Dedifferentiated amniotic fluid mesenchymal stem cell (primary cell): ENCODE results near the gene BBLN.

Experiments used
- DNase-seq: peaks from one replicate; pipeline ENCODE4 v3.0.0-alpha.2; 2016; ENCODE audit errors: extremely low spot score

The BBLN gene

GRCh38 chr9:128191406-128192046, 31.5 kb downstream of the BBLN start, which contains the start of gene CIZ1:
CIZ1 (minus strand) TSS chr9:128191572; CDS start chr9:128190857, 715 bp downstream.
- peak; percentile 68 for DNase-seq

DNA sequence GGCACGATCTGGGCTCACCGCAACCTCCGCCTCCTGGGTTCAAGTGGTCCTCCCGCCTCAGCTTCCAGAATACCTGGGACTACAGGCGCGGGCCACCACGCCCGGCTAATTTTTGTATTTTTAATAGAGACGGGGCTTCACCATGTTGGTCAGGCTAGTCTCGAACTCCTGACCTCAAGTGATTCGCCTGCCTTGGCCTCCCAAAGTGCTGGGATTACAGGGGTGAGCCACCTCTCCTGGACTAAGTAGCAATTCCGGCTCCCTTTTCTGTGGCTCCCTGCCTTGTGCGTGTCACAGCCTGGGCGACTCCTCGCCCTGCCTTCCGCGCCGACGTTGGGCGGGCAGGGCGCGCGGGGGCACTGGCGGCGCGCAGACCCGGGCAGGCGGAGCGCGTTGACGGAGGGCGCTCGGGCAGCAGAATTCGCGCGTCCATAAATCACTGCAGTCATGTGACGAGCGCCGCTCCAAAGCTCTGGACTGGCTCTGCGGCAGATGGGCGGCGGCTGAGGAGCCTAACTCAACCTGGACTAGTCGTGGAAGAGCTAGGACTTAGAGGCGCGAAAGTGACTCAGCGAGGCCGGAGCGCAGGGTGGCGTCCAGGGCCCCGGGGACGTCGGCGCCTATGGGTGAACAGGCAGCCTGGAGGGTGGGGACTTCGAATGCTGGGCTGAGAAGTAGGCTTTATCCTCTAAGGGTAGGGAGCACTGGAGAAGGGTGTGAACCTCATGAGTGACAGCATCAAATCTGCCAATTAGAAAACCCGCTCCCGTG, 32.7 kb downstream of the BBLN start:
- no peak for DNase-seq

DNA sequence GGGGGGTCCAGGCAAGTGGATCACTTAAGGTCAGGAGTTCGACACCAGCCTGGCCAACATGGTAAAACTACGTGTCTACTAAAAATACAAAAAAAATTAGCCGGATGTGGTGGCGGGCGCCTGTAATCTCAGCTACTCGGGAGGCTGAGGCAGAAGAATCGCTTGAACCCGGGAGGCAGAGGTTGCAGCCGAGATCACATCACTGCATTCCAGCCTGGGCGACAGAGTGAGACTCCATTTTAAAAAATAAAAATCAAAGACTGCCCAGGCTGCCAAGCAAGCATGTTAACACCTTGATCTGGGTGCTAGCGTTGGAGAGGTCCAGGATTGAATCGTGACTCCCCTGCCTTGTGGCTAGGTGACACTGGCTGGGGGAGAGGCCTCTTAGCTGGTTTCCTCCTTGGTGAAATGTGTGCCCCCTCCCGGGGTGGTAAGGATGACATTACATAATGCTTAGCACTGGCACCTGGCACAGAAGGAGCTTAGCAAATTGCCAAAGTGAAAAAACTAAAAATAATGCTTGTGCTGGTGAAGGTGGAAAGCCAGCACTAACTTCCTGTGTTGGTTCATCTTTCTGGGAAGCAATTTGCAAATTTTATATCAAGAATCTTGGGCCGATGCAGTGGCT, 33.5 kb downstream of the BBLN start:
- DNase-seq, result no peak

- DNase-seq, result no peak
These were observed 41.6 kb downstream of the BBLN start for GRCh38 chr9:128201441-128202369.

GRCh38 chr9:128202648-128203023, 42.6 kb downstream of the BBLN start:
- no peak for DNase-seq

DNA sequence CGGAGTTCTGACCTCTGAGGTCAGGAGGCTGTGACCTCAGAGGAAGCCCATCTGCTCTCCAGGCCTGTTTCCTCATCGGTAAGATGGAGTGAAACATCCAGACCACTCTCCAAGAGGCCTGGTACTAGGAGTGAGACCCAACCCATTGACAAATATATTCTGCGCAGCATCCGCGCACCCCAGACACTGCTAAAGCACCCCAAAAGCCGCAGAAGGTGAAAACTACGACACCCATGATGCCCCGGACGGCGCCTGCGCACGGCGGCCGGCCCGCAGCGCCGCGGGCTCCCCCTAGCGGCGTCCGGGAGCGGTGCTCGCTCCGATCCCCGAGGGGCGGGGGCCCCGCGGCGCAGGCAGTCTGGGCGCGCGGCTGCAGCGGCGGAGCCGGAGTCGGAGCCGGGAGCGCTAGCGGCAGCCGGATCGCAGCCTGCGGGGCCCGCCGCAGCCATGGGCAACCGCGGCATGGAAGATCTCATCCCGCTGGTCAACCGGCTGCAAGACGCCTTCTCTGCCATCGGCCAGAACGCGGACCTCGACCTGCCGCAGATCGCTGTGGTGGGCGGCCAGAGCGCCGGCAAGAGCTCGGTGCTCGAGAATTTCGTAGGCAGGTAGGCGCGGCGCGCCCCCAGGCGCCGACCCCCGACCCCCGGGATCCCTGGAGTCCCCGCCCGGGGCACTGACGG, 43.1 kb downstream of the BBLN start, which contains the start of gene DNM1:
TSS of gene DNM1 (plus strand) at position 356 of the 683 bp plus-strand sequence. CDS start at position 448, 92 bp downstream.
- DNase-seq, result peak; percentile 17

- no peak for DNase-seq
These were observed 43.9 kb downstream of the BBLN start for GRCh38 chr9:128203707-128204551.

DNA sequence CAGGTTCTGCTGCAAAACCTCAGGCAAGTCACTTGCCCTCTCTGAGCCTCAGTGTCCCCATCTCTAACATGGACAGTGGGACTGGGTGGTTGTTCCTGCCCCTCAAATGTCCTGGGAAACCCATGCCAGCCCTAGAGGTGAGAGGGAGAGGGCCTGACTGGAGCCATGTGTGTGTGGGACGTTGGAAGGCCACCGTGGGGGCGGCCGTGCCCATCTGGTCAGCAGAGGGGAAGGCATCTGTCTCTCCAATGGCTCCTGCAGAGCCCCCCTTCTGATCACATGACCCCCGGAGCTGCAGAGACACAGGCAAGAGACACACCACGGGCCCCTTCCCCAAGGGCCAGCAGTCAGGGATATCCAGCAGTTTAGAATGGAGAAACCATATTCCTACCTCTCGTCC, 44.8 kb downstream of the BBLN start:
- DNase-seq, result no peak

DNA sequence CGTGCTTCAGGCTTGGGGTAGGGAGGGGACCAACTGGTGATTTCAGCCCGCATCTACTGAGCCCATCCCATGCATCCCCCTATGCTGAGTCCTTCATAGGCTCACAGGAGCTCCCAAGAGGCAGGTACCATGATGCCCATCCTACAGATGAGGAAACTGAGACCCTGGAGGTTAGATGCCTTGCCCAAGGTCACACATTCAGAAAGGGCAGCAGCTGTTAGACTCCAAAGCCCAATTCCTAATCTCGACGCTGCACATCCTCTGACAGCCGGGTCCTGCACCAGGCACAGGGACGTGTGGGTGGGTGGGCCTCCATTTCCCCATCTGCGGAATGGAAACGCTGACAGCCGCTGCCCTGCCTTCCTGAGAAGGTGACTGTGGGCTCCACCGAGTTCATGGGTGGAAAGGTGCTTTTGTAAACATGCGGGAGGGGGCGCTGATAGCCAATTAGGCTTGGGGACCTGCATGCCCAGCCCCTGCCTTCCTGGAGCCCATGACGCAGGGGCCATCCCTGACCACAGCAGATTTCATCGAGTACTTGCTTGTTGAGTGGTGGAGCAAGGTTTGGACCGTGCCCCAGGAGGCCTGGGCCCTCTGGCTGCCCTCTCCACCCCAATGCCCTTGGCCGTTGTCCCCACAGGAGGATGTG, 45.4 kb downstream of the BBLN start:
- no peak for DNase-seq

DNA sequence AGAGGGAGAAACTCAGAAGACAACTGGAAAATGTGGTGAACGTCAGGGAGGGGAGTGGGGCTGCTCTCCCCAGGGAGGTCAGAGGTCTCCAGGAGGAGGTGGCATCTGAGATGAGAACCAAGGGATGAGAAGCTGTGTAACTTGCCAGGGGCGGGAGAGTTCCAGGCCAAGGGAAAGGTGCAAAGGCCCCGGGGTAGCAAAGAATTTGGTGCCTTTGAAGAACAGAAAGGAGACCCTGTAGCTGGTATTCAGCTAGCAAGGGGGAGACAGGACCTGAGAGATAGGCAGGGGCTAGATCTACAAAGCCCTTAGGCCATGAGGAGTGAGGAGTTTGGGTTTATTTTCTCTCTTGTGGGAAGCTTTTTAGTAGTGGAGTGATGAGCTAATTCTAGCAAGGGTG, 46.4 kb downstream of the BBLN start:
- no peak for DNase-seq

DNA sequence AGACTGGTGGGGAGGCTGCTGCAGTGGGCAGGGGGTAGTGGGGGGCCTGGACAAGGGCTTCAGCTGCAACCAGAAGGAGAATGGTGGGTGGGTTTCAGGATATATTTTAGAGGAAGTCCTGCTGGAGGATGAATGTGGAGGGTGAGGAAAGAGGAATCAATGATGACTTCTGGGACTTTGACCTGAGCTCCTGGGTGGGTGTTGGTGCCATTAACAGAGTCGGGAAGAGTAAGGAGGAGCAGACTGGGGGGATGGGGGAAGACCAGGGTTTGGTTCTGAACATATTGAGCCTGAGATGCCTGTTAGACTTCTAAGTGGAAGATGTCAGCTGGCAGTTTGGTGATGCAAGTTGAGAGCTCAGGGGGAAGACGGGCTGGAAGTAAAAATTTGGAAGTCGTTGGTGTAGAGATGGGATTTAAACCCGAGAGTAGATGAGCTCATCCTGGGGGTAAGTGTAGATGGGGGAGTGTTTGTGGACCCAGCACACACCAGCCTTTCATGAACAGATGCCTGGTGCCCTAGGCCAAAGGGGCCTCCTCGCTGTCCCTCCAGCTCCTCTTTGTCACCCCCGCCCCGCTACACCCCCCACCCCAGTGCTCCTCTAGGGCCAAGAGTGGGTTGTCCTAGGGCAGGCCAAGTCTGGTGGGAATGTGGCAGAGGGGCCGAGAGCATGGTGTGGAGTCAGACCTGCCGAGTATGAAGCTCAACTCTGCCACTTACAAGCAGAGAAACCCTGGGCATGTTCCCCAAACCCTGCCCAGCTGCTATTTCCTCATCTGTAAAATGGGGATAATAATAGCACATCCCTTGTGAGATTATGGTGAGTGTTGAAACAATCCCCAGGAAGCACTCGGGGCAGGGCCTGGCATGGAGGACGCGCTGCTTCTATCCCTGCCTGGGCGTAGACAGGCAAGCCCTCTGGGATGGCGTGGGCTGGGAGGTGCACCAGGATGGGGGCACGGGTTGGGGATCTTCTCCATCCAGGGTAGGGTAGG, 47.1 kb downstream of the BBLN start:
- DNase-seq, result no peak

GRCh38 chr9:128208386-128208785, 48.3 kb downstream of the BBLN start:
- no peak for DNase-seq

DNA sequence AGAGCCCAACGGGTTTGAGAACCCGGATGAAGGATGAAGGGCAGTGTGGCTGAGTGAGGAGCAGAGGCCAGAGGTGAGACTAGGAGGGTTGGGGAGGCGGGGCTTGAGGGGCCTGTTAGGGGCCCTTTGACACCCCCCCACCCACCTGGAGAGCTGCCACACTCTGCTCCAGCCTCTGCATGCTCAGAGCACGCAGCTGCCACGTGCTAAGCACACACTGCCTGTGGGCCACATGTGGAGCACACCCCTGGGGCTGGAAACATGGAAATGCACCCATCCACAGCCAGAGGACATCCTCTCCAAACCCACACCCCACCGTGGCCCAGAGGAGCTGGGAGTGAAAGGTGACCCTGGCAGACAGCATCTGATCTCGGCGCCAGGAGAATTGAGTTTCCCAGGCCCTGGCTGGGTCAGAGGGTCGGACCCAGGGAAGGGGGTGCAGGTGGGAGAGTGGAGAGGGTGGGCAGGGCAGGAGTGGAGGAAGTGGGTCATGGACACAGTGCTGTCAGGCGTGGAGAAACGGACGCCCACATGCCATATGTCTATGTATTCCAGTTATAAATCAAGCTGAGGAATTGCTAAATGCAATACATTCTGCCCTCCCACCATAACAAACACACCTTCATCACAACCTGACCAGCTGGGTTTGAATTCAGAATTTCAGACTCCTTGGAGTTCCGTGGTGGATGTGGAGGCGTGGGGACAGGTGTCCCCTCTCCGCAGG, 49.0 kb downstream of the BBLN start:
- no peak for DNase-seq

DNA sequence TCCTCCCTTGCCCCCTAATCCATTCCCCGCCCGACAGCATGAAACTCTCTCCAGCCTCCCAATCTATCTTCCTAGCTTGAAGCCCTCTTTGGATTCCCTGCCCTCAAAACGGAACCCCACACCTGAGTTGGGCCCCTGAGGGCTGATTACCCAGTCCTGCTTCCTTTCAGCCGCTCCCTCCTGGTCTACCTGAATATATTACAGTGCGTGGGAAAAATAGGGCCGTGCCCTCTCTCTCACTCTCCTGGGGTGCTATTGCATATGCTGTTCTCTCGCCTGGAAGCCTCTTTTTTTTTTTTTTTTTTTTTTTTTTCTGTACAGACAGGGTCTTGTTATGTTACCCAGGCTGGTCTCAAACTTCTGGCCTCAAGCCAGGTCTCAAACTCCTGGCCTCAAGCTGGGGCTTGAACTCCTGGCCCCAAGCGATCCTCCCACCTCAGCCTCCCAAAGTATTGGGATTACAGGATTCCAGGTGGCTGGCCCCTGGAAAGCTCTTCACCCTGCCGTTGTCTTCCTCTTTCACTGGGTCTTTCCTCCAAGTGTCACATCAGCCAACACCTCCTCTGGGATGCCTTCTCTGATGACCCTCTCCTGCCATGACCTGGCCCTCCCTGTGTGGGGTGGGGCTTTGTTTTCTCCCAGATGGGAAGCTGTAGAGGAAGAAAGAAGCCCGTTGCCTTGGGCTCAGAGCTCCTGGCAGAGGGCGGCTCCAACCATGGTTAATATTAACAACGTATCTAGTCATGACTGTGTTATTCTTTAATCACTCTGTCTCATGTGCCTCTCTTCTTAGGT, 51.3 kb downstream of the BBLN start:
- DNase-seq, result no peak

GRCh38 chr9:128211981-128212281, 51.9 kb downstream of the BBLN start:
- no peak for DNase-seq
